Astrocyte of the spinal cord (primary cell): ENCODE data around the gene PGAP2.
A peak's percentile ranks its signal among the peaks of the same experiment; 100 is the strongest.
"Not testable (repeated sequence)": the region's sequence is repeated elsewhere in the genome, so short reads cannot be mapped to it uniquely, and the experiment has no call there.

ENCODE experiments used
- DNase-seq: peaks from one replicate; pipeline ENCODE4 v3.0.0; 2011; ENCODE audit warnings: low read depth, low spot score
- H3K4me3 ChIP-seq: 2 replicates; pipeline ENCODE4 v1.5.1; 2011; ENCODE audit warnings: low read depth, mild to moderate bottlenecking, low read length, moderate library complexity
- CTCF ChIP-seq: IDR thresholded peaks from 2 replicates; pipeline ENCODE4 v1.5.1; 2012; ENCODE audit warnings: low read depth, mild to moderate bottlenecking, low read length, inconsistent platforms
- in situ Hi-C: cut with HindIII; loops from 2 replicates; pipeline ENCODE4 v1.10.0; 2017; ENCODE audit warnings: low sequenced_read_pairs

Gene PGAP2

GRCh38 chr11:3854977-3855807 is 46.8 kb downstream of the PGAP2 start, which contains the start of gene STIM1:
Gene STIM1 (plus strand): TSS chr11:3855664. CDS start chr11:3856271, 607 bp downstream.
- in situ Hi-C loops, result no loop called here
- peak; percentile 93 for DNase-seq
- H3K4me3 ChIP-seq, result peak within 1 kb of the TSS; percentile 81
- peak; percentile 94 for TF ChIP-seq CTCF

- H3K4me3 ChIP-seq, result peak overlapping the region; percentile 81
- in situ Hi-C loops, result no loop called here
- no peak for DNase-seq
- TF ChIP-seq CTCF, result no peak
These were observed 47.6 kb downstream of the PGAP2 start for GRCh38 chr11:3855808-3856491.

GRCh38 chr11:3856856-3857553 is 48.6 kb downstream of the PGAP2 start:
- no peak for TF ChIP-seq CTCF
- peak overlapping the region; percentile 81 for H3K4me3 ChIP-seq
- no peak for DNase-seq
- in situ Hi-C loops, result no loop called here

GRCh38 chr11:3857628-3858027 is 49.3 kb downstream of the PGAP2 start:
- no peak overlapping the region for H3K4me3 ChIP-seq
- no peak for DNase-seq
- TF ChIP-seq CTCF, result no peak
- in situ Hi-C loops, result no loop called here

- no peak for DNase-seq
- TF ChIP-seq CTCF, result no peak
- H3K4me3 ChIP-seq, result no peak overlapping the region
- in situ Hi-C loops, result no loop called here
These were observed 51.1 kb downstream of the PGAP2 start for GRCh38 chr11:3859373-3859881.

- H3K4me3 ChIP-seq, result no peak overlapping the region
These were observed 52.0 kb downstream of the PGAP2 start for GRCh38 chr11:3860375-3860774.

GRCh38 chr11:3860898-3861393 is 52.6 kb downstream of the PGAP2 start:
- DNase-seq, in situ Hi-C loops, H3K4me3 ChIP-seq: not testable (repeated sequence)

More at GRCh38 chr11:3860375-3860774, 52.0 kb downstream of the PGAP2 start:
- TF ChIP-seq CTCF, result no peak
- DNase-seq, result peak; percentile 23
- in situ Hi-C loops, result no loop called here
